ENCODE data around the gene LTC4S. TPM values are rescaled to one million over a fixed set of nuclear protein-coding genes. Genes with fewer than 3 reads are reported as not detected.

The LTC4S gene
- total RNA-seq, 4 donors from 2014 or later: 4.1 to 22.9 (median 13.6) TPM; not detected in 1

- no peaks in the 10 kb centered on the region for H3K9me3 ChIP-seq
- no peak overlapping the region for H3K4me3 ChIP-seq
- peaks cover 0 to 9% of the 10 kb centered on the region in 2 donors for H3K4me1 ChIP-seq
- peak overlapping the region; percentile 77 to 81 for H3K27ac ChIP-seq
- TF ChIP-seq POLR2A (IDR thresholded peaks at IDR 0.05): no peak
- TF ChIP-seq, protein P1, sequence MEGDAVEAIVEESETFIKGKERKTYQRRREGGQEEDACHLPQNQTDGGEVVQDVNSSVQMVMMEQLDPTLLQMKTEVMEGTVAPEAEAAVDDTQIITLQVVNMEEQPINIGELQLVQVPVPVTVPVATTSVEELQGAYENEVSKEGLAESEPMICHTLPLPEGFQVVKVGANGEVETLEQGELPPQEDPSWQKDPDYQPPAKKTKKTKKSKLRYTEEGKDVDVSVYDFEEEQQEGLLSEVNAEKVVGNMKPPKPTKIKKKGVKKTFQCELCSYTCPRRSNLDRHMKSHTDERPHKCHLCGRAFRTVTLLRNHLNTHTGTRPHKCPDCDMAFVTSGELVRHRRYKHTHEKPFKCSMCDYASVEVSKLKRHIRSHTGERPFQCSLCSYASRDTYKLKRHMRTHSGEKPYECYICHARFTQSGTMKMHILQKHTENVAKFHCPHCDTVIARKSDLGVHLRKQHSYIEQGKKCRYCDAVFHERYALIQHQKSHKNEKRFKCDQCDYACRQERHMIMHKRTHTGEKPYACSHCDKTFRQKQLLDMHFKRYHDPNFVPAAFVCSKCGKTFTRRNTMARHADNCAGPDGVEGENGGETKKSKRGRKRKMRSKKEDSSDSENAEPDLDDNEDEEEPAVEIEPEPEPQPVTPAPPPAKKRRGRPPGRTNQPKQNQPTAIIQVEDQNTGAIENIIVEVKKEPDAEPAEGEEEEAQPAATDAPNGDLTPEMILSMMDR (IDR thresholded peaks at IDR 0.05): no peak
- no peak for DNase-seq
- intact Hi-C loops (cut with DNase I; ENCODE audit: low total_unique reads): no loop called here
- no peaks in the 10 kb centered on the region for H3K36me3 ChIP-seq
- H3K27me3 ChIP-seq: no peaks in the 10 kb centered on the region
Observed at GRCh38 chr5:179791881-179792611, 1.7 kb upstream of the LTC4S start.

GRCh38 chr5:179792612-179793467 is 946 bp upstream of the LTC4S start:
- peaks cover 0 to 9% of the 10 kb centered on the region in 2 donors for H3K4me1 ChIP-seq
- H3K27me3 ChIP-seq: no peaks in the 10 kb centered on the region
- peak in 1 of 2 donors; percentile 22 for DNase-seq
- no peak for TF ChIP-seq POLR2A (IDR thresholded peaks at IDR 0.05)
- TF ChIP-seq, protein P1 (IDR thresholded peaks at IDR 0.05): no peak
- H3K27ac ChIP-seq: peak overlapping the region; percentile 77 to 81
- H3K9me3 ChIP-seq: no peaks in the 10 kb centered on the region
- intact Hi-C loops (cut with DNase I; ENCODE audit: low total_unique reads): no loop called here
- H3K36me3 ChIP-seq: no peaks in the 10 kb centered on the region
- no peak overlapping the region for H3K4me3 ChIP-seq

DNA sequence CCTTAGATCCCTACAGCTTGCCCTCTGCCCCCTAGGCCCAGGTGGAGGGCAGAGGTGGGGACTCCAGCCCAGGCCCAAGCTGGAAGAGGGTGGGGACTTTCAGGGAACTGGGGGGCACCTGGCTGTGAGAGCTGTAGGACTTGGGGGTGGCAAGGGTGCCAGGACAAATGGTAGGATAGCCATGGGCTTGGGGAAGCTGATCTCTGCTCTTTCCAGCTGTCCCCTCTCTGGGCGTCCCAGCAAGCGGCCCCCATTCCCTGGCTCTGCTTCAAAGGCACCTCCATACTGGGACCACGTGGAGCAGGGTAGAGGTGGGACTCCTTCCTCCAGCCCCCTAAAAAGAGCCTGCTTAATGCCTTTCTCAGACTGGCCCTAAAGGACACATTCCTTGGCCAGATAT is 385 bp downstream of the LTC4S start:
- H3K9me3 ChIP-seq: no peaks in the 10 kb centered on the region
- no peak for TF ChIP-seq POLR2A (IDR thresholded peaks at IDR 0.05)
- DNase-seq: peak in 1 of 2 donors; percentile 18
- no peak overlapping the region for H3K4me3 ChIP-seq
- peaks cover 0 to 9% of the 10 kb centered on the region in 2 donors for H3K4me1 ChIP-seq
- H3K27me3 ChIP-seq: no peaks in the 10 kb centered on the region
- H3K27ac ChIP-seq: peak overlapping the region; percentile 77 to 81
- H3K36me3 ChIP-seq: no peaks in the 10 kb centered on the region
- intact Hi-C loops (cut with DNase I; ENCODE audit: low total_unique reads): no loop called here

DNA sequence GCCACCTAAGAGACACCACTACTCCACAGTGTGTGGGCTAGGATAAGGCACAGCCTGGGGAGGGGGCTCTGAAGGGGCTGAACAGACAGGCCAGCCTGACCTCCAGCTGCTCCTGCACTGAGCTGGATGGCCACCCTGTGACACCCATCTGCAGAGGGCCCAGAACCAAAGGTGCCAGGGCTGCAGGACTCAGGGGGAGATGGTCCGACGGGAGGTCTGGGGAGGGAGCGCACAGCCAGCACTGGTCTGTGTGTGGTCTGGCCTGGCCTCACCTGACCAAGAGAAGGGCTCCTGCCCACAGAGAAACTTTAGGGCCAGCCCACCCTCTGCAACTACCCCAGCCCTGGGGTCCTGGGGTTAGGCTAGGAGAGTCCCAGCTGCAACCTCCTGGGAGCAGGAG is 789 bp downstream of the LTC4S start:
- TF ChIP-seq, protein P1 (IDR thresholded peaks at IDR 0.05): no peak
- TF ChIP-seq POLR2A (IDR thresholded peaks at IDR 0.05): no peak
- Histone ChIP-seq H3K9me3 (no peaks in the 10 kb centered on the region), H3K4me1 (peaks cover 0 to 9% of the 10 kb centered on the region in 2 donors), H3K4me3 (no peak overlapping the region), H3K27me3 (no peaks in the 10 kb centered on the region), H3K27ac (peak overlapping the region; percentile 77 to 81), H3K36me3 (no peaks in the 10 kb centered on the region)
- intact Hi-C loops (cut with DNase I; ENCODE audit: low total_unique reads): no loop called here
- DNase-seq: no peak

DNA sequence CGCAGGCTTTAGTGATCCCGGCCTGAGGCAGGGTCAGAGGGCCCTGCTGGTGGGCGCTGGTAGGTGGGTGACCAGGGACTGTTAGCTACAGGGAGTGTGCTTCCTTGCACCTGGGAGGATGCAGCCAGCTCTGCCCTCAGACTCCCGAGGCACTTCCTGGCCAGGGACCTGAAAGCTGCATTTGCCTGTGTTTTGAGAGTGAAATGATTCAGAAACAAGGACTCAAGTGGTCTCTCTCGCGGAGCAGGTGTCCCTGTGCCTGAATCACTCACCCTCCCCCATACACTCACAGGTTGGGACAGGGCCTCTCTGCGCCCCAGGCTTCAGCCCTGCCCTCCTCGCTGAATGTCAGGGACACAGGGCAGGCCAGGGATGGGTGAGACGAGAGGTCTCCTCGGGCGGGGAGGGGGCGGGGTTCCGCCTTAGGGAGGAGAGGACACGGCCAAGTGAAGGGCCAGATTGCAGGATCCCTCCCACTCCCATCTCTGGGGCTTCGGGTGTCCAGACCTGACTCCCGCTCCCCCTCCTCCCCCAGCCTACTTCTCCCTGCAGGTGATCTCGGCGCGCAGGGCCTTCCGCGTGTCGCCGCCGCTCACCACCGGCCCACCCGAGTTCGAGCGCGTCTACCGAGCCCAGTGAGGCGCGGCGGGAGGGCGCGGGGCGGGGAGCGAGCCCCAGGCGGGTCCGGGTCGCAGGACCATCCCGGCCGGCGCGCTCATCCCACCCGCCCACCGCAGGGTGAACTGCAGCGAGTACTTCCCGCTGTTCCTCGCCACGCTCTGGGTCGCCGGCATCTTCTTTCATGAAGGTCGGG is 1.5 kb downstream of the LTC4S start:
- H3K27me3 ChIP-seq: no peaks in the 10 kb centered on the region
- no peaks in the 10 kb centered on the region for H3K9me3 ChIP-seq
- H3K4me1 ChIP-seq: peaks cover 0 to 9% of the 10 kb centered on the region in 2 donors
- no peaks in the 10 kb centered on the region for H3K36me3 ChIP-seq
- H3K4me3 ChIP-seq: peak overlapping the region; percentile 46 to 52
- H3K27ac ChIP-seq: peak overlapping the region; percentile 77 to 81
- peak in 1 of 2 donors; percentile 38 for DNase-seq
- intact Hi-C loops (cut with DNase I; ENCODE audit: low total_unique reads): no loop called here
- no peak for TF ChIP-seq POLR2A (IDR thresholded peaks at IDR 0.05)
- TF ChIP-seq, protein P1 (IDR thresholded peaks at IDR 0.05): no peak

All from uterus (tissue), 4 donors.